ENCODE measurements around the gene TOP3A. TPM values are rescaled to one million over a fixed set of nuclear protein-coding genes. Genes with fewer than 3 reads are reported as not detected.

TOP3A gene
- total RNA-seq, 1 donor from 2014 or later, result 21.6 TPM

DNA sequence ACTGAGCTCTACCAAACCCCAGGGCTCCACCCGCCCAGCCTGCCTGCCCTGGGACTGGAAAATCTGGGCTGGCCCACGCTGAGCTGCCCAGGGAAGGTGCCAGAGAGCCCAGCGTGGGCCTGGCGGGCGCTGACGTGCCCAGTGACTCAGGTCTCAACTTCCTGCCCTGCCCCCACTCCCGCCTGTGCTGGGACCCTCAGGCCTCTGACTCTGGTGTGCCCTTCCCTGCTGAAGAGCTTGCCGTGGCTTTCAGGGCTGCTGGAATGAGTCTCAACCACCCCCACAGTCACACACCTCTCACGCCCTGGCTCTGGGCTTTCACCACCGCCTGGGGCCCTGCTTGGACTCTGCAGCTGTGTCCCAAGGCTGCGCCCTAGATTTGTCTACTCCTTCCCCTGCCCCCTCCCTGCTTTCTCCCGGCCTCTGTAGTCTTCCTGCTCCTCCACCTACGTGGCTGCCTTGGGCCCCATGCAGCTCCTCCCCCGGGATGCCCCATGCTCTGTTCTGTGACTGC, 79.0 kb downstream of the TOP3A start:
- no peak for DNase-seq (ENCODE audit: low read depth, low spot score)

DNA sequence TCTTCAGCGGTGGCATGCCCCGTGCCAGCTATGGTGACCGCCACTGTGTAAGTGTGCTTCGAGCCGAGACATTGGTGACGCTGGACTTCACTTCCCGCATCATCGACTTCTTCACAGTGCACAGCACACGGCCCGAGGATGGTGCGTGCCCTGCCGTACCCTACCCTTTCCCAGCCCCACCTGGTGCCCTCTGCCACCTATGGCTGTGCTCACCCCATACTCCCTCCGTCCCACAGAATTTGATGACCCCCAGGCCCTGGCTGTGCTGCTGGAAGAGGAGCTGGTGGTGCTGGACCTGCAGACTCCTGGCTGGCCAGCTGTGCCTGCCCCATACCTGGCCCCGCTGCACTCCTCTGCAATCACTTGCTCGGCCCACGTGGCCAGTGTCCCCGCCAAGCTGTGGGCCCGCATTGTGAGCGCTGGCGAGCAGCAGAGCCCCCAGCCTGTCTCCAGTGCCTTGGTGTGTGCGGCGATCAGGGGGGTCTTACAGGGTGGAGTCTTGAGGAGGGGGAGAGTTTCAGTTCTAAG, 79.9 kb downstream of the TOP3A start:
- DNase-seq (ENCODE audit: low read depth, low spot score), result no peak

DNA sequence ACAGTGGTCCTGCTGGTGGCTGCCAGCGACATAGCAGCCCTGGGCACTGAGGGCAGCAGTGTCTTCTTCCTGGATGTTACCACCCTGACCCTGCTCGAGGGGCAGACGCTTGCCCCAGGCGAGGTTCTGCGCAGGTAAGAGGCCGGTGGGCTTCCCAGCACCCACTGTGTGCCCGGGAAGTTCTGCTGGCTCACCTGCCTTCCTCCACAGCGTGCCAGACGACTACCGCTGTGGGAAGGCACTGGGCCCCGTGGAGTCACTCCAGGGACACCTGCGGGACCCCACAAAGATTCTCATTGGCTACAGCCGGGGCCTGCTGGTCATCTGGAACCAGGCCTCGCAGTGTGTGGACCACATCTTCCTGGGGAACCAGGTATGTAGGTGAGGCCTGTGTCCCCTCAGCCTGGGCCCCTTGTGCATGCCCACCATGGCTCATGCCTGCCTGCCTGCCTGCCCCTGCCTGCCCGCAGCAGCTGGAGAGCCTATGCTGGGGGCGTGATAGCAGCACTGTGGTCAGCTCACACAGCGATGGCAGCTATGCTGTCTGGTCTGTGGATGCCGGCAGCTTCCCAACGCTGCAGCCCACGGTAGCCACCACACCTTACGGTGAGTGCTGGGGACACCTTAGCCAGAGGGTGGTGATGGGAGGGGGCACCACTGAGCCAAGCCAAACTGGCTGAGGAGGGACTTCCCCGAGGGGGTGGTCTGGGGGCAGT, 80.8 kb downstream of the TOP3A start:
- no peak for DNase-seq (ENCODE audit: low read depth, low spot score)

DNA sequence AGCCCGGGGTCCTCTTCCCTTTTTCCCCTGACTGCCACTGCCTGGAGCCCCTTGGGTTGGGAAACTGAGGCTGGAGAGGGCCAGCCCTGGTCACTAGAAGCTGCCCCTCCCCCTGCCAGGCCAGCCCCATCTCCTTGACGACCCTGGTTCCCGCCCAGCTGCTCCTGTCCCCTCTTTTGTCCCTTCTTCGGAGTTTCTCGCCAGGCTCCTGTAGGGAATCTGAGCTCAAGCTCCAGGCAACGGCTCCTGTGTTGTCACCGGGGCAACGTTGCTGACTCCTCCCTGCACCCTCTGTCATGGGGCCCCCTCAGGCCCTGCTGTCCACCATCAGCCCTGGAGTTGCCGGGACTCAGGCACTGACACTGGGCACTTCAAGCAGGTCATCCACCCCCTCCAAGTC, 83.6 kb downstream of the TOP3A start:
- DNase-seq (ENCODE audit: low read depth, low spot score), result no peak

DNA sequence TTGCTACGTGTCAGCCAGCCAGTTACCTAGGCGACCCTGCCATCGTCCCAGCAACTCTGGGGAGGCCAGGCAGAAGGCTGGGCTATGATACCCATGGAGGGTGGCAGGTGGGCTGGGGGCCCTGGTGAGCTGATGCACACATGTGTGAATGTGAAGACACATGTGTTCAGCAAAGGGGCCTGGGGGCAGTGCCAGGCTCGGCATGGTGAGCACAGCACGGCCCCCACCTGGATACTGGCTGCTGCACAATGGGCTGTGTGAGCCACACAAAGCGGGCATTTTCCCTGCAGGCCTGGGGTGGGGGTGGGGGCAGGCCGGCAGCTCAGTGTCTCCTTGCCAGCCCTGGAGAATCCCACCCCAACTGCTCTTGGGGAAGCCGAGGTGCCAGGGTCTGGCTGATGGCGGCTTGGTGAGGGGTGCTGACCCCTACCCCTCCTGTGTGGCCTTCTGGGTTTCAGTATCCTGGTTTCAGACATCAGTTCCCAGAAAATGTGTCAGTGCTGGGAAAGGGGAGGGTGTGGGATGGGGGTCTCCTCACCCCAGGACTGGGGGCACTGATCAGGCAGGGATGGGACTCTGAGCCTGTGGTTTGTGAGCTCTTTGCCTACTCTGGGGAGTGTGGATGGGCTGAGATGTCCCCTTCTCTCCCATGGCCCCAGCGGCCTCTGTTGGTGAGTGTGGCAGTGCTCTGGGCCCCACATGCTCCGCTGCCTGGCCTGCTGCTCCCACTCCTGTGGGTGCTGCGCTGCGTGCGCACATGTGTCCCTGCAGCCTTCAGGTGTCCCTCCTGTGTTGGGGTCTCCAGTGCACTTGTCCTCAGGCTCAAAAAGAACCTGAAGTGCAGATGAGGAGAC, 84.3 kb downstream of the TOP3A start:
- no peak for DNase-seq (ENCODE audit: low read depth, low spot score)

DNA sequence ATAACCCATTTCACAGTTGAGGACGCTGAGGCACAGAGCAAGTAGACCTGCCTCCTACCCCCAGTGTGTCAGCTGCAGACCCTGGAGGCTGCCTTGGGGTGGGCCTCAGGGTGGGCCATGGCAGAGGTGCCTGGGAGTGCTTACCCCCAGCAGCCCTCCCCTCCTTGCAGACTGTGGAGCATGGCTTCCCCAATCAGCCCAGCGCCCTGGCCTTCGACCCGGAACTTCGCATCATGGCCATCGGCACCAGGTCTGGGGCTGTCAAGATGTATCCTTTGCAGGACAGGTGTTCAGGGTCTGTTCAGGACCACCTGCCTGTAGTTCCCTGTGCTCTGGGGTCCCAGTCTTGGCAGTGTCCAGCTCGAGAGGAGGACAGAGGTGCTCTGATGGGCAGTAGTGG, 85.0 kb downstream of the TOP3A start:
- no peak for DNase-seq (ENCODE audit: low read depth, low spot score)

DNA sequence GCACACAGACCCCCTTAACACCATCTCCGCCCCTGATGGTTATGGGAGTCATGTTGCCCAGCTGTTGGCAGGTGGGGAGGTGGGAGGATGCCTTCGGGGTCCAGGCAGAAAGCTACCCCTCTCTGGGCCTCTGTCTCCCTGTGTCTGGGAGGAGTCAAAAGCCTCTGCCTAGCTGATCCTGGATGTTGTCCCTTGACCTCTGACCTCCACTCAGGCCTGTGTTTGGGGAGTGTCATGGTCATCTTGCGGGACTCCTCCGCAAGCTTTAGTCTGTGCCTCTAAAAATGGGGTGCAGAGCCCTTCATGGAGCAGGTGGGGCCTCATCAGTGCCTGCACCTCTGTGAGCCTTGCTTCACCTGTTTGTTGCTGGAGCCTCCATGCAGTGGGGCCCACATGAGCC, 85.5 kb downstream of the TOP3A start:
- no peak for DNase-seq (ENCODE audit: low read depth, low spot score)

DNA sequence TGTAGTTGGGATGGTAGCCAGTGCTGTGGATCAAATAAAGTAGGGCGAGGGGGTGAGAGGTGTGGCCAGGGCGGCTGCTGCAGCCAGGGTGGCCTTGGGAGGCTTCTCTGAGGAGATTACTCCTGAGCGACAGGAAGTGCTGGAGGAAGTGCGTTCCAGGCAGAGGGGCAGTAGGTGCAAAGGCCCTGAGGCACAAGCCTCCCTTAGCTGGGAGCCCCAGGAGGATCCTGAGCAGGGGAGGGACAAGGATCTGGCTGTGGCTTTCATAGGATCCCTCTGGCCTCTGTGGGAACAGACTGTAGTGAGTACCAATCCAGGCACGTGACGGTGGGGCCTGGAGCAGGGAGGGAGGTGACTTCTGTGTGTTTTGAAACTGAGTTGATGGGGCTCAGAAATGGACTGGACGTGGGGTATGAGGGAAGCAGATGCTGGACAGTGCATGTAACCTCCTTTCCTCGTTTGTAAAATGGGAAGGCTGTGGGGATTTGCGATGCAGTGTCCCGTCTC, 86.6 kb downstream of the TOP3A start:
- DNase-seq (ENCODE audit: low read depth, low spot score), result no peak

DNA sequence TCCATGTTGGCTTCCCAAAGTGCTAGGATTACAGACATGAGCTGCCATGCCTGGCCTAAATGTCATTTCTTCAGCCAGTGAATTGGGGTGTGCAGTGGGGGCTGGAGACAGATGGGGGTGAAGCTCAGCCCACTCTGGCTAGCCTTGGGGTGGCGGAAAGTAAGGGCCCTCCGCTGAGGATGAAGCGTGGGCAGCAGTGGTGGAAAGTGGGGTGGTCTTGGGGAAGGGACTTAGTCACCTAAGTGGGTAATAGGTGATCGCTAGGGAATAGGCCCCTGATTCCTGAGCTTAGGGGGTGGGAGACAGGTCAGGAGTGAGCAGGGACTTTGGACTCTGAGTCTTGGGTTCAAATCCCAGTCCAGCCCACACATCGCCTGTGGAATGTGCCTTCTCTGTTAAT, 87.2 kb downstream of the TOP3A start:
- DNase-seq (ENCODE audit: low read depth, low spot score), result no peak

DNA sequence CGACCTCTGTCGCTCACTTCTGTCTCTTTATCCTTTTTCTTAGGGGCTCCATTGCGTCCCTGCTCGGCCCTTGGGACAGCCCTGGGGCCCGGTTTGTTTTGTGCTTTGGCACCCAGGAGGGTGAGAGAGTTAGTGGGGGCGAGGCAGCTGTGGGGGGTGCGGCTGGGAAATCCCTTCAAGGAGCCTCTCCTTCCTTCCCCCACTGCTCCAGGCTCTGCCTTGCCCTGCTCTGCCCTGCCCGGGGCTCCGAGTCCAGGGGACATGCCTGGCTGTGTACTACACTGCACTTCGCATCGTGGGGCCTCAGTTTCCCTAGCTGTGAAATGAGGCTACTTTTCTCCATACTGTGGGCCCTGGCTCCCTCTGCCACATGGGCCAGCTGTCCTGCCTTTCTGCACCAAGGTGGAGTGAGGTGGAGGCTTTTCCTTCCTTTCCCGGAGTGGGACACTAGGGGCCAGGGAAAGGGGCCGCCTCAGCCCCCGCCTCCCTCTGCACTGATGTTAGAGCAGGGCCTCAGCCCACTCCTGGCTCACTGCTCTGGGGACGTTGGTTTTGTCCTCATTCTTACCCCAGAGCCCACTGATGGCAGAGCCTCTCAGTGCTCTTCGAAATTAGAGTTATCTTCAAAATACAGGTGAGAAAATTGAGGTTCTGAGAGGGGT, 88.4 kb downstream of the TOP3A start:
- DNase-seq (ENCODE audit: low read depth, low spot score), result no peak

DNA sequence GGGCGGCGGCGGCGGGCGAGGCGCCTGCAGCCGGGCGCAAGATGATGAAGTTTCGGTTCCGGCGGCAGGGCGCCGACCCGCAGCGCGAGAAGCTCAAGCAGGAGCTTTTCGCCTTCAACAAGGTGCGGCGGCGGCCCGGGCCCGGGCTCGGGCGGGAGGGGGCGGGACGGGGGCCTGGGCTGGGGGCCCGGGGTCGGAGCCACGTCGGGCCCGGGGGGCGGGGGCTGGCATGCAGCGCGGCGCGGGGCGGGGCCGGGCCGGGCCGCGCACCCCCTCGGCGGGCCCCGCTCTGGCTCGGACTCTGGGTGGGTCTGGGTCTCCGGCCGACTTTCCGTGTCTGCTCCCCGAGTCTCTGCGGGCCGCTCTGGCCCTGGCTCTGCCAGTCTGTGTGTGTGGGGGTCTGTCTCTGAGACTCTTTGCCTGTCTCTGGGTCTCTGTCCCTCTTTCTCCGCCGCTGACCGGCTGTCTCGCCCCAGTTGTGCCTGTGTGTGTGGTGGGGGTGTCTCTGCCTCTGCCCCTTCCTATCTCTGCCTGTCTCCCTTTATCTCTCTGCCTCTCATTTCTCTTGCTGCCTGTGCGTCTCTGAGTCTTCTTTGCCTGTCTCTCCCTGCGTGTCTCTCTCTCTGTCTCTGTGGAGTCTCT, 89.0 kb downstream of the TOP3A start:
- DNase-seq (ENCODE audit: low read depth, low spot score), result no peak

DNA sequence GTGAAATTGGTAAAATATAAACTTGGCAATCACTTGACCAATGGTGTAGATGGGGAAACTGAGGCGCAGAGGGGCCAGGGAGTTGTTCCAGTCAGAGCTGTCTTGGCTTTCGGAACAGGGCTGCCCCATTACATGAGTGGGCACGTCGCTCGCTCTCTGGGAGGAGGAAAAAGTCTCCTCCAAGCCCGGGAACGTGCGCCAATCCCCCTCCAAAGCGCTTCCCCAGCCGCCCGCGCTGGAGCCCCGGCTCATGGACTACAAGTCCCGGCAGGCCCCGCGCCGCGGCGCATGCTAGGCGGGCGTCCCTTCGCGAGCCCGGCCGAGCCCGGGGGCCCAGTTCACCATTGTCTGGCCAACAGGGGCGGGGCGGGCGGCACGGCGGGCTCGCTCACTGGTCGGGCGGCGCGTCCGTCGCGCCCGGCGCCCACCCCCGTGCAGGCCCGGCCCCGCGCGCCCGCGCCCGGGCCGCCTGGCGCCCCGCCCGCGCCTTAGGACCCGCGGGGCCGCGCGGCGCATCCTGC, 89.6 kb downstream of the TOP3A start, which contains the start of gene LLGL1:
TSS of gene LLGL1 (plus strand) at position 515 of the 521 bp plus-strand sequence. CDS start 48 bp downstream, outside the sequence.
- DNase-seq (ENCODE audit: low read depth, low spot score), result peak; percentile 75

DNA sequence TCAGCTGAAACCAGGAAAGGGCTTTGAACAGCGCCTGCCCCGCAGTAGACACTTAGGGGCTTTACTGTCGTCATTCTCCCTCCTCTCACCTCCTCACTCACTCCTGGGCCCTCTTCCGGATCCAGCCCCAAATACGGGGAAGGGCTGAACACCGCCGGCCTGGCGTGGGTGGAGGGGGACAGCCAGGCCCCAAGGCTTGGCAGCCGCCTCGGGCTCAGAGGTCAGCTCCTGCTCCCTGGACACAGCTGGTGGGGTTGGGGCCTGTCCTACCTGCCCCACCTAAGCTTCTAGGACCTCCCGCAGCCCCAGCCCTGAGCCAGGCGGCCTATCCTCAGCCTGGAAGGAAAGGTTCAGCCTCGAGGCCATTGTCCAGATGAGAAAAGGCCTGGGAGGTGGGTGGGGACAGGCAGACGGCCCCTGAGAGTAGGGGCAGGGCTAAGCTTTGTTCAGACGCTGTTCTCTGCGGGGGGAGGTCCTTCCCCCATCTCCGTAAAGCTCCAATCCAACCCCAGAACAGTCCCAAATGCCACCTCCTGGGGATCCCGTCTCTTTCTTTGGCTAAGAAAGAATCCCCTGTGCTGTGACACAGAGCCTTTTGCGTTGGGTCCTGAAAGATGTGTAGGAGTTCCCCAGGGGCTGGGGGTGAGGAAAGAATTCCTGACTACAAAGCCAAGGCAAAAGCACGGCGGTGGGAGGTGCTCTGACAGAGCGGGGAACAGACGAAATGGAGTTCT, 90.2 kb downstream of the TOP3A start:
- DNase-seq (ENCODE audit: low read depth, low spot score), result no peak

DNA sequence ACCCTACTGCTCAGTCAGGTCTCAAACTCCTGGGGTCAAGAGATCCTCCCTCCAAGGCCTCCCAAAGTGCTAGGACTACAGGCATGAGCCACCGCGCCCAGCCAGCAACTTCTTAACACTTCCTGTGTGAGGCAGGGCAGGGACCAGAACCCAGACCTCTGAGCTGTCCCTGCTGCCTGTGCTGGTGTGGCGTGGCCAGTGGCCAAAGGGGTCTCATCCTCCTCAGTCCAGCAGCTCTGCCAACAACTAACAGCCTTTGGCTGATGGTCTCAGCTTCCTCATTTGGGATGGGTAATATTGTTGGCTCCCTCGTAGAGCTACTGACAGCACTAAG, 90.8 kb downstream of the TOP3A start:
- no peak for DNase-seq (ENCODE audit: low read depth, low spot score)

Other genes starting within 250 kb of the TOP3A start
- gene DRG2, start 227.0 kb downstream of the TOP3A start, total RNA-seq, result 38.1 and 49.3 TPM in 2 replicates
- 0.07 and 0.20 TPM in 2 replicates for gene MYO15A, start 206.2 kb downstream of the TOP3A start, total RNA-seq
- gene ALKBH5, start 131.2 kb downstream of the TOP3A start, total RNA-seq, result 97.3 and 132 TPM in 2 replicates
- 35.4 and 36.4 TPM in 2 replicates for gene LLGL1, start 89.4 kb downstream of the TOP3A start, total RNA-seq
- gene FLII, start 56.3 kb downstream of the TOP3A start, total RNA-seq, result 515 and 631 TPM in 2 replicates
- gene MIEF2, start 54.3 kb downstream of the TOP3A start, total RNA-seq, result 10.6 and 16.7 TPM in 2 replicates
- 17.8 and 20.0 TPM in 2 replicates for gene SMCR8, start 299 bp upstream of the TOP3A start, total RNA-seq
- gene SHMT1, start 48.6 kb upstream of the TOP3A start, total RNA-seq, result 15.4 and 20.4 TPM in 2 replicates
- not detected in 2 replicates for gene EVPLL, start 62.8 kb upstream of the TOP3A start, total RNA-seq
- not detected in 2 replicates for gene LGALS9C, start 161.8 kb upstream of the TOP3A start, total RNA-seq

Measured in pulmonary artery endothelial cell (primary cell).